Measurements from ENCODE around the gene SZRD1.
A peak's percentile ranks its signal among the peaks of the same experiment; 100 is the strongest.
"Not testable (repeated sequence)": the region's sequence is repeated elsewhere in the genome, so short reads cannot be mapped to it uniquely, and the experiment has no call there.

Gene SZRD1, protein sequence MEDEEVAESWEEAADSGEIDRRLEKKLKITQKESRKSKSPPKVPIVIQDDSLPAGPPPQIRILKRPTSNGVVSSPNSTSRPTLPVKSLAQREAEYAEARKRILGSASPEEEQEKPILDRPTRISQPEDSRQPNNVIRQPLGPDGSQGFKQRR

DNA sequence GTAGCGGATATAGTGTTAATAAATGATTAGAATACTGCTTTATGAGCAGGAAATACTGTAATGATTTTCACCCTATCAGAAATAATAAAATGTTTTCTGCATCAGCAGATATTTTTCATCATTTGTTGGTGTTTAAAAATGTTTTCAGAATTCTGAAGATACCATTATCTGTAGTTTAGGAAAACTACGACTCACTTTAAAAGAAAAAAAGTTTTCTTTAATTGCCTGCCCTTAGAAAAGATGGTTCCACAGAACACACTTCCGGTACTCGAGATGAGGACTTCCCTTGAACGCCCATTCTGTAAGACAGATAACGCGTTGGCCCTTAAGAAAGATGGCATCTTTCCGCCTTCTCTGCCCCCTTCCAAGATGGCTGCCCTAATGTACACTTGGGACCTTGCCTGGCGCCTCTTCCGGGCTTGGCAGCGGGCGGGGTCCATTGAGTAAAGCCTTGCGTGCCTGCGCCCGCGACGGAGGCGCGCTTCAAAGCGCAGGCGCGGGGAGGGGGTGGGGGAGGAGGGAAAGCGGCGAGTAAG, at the start of gene SZRD1:
Gene SZRD1 (plus strand): TSS at position 521 of the 536 bp plus-strand sequence. CDS start 16 bp downstream, outside the sequence.
- peak; percentile 86 to 92 for DNase-seq (ENCODE audit: low read depth in 2 of 2)

DNA sequence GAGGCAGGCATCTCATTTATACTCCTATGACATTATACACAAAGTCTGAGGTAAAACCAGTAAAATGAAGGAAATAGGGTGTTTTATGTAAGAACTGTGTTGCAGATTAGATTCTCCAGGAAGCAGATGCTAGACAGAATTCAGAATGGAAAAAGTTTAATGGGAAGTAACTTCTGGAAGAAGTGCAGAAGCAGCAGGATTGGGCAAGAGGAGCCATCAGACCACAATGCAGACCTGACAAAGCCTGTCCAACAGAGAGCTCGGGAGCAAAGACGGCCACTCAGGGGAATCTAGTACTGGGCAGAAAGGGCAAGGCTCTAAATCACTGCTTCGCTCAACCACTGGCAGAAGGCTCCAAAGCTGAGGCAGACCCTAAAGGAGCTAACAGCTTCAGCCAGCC, 48.5 kb upstream of the SZRD1 start:
- no peak for DNase-seq (ENCODE audit: low read depth in 2 of 2)

DNA sequence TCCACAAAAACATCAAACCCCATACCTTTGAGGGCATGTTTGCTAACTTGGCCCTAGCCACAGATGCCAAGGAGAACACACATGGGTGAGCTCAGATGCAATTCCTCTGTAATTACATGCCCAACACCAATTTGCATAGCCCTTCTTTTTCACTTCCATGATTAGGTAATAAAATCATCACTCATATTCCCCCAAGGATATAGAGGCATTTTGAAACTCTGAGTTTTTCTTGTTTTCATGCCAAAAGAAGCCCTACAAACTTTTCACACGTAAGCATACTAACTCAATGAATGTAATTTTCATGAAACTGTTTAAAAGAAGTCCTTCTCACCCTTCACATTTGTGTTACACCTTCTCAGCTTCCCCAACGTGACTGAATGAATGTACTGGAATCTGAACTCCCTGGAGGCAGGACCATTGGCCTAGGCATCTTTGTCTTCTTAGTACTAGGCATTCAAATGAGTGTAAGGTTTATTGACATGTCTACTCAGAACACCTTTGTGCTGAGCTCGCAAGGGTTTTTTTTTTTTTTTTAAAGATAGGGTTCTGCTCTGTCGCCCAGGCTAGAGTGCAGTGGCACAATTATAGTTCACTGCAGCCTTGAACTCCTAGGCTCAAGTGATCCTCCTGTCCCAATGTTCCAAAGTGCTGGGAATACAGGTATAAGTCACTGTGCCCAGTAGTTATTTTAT, 45.7 kb upstream of the SZRD1 start:
- no peak for DNase-seq (ENCODE audit: low read depth in 2 of 2)

DNA sequence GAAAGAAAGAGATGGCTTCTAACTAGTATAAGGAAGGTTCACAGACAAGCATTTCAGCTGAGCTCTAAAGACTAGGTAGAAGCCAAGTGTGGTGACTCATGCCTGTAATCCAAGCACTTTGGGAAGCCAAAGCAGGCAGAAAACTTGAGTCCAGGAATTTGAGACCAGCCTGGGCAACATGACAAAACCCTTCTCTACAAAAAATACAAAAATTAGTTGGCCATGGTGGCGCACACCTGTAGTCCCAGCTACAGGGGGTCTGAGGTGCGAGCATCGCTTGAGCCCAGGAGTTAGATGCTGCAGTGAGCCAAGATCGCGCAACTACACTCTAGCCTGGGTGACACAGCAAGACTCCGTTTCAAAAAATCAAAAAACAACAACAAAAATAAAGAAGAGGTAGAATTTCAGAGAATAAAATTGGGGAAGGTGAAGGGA, 42.6 kb upstream of the SZRD1 start:
- no peak for DNase-seq (ENCODE audit: low read depth in 2 of 2)

DNA sequence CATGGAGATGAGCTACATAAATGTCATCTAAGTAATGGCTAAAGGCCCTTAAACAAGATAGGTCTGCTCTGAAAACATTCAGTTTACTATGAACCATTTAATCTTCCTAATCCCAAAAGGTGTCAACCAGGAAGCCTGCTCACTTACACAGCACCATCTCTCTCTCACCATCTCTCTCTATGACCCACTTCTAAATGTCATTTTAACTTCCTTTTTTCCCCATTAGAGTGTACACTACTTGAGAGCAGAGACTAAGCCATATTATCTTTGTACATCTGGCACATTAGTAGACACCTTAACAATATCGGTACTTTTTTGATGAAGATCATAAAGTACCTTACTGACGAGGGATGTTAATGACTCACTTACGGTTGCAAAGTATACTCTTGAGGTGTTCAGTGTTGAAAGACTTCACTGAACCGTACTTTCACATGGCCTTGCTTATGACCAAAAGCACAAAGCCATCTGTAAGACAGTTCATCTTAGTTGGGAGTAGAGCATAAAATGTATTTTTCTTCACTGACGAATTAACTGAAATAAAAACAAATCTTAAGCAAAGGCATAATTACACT, 40.1 kb upstream of the SZRD1 start:
- DNase-seq (ENCODE audit: low read depth in 2 of 2): no peak

DNA sequence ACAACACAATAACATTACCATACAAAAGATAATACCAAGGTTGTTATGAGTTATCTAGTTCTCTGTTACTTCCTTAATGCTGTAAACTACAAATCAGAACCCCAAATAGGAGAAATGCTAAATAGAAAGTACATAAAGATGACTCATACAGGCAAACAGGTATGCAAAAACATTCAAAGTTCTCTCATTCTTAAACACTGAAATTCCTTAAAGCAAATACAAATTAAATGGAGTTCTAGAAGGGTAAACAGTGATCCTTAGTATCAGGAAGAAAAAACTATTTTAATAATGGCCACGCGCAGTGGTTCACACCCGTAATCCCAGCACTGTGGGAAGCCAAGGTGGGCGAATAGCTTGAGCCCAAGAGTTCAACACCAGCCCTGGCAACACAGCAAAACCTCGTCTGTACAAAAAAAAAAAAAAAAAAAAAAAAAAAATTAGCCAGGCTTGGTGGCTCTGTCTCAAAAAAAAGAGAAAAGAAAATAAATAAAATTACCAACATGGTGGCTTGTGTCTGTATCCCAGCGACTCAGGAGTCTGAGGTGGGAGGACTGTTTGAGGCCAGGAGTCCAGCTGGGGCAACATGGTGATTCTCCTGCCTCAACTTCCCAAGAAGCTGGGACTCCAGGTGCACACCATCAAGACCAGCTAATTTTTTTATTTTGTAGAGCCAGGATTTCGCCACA, 32.2 kb upstream of the SZRD1 start:
- no peak for DNase-seq (ENCODE audit: low read depth in 2 of 2)

DNA sequence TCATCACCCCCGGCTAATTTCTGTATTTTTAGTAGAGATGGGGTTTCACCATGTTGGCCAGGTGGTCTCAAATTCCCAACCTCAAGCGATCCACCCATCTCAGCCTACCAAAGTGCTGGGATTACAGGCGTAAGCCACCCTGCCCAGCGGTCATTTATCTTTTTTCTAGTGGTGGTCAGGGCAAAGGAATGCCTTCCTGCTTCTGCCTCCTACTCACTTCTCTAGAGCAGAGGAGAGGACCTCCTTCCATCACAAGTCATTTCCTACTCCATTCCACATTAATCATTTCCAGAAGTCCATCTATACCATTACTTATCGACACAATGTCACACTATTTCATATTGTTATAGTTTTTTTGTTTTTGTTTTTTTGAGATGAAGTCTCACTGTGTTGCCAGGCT, 28.1 kb upstream of the SZRD1 start:
- no peak for DNase-seq (ENCODE audit: low read depth in 2 of 2)

DNA sequence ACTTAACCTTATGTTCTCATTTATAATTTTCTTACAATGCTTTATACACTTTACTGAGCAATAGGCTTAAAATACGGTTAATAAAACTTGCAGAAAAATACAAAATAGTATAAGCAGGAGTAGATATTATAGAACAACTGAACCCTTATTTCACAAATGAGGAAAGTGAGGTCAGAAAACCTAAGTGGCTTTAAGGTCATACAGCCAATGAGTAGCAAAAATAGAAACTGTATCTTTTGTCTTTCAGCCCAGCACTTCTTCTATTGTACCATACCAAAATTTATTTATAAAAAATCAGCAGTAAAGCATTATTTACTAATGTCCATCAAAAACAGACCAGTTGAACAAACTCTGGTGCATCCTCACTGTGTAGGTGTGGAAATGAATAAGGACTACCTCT, 26.4 kb upstream of the SZRD1 start:
- no peak for DNase-seq (ENCODE audit: low read depth in 2 of 2)

DNA sequence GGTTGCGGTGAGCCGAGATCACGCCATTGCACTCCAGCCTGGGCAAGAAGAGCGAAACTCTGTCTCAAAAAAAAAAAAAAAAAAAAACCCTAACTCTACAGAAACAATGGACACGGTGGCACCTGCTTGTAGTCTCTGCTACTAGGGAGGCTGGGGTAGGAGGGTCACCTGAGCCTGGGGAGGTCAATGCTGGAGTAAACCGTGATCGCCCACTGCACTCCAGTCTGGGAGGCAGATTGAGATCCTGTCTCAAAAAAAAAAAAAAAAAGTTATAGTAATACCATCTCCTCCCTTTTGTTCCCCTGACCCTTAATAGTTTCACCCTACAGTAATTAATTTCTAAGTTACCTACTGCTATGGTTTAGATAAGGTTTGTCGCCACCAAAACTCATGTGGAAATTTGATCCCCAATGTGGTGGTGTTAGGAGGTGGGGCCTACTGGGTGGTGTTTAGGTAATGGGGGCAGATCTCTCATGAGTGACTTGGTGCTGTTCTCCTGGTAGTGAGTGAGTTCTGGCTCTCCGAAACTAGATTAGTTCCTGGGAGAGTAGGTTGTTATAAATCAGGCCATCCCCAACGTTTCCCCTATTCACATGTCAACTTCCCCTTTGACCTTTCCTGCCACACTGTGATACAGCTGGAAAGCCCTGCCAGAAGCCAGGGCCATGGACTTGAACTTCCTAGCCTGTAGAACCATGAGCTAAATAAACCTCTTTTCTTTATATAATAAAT, 24.5 kb upstream of the SZRD1 start:
- no peak for DNase-seq (ENCODE audit: low read depth in 2 of 2)

DNA sequence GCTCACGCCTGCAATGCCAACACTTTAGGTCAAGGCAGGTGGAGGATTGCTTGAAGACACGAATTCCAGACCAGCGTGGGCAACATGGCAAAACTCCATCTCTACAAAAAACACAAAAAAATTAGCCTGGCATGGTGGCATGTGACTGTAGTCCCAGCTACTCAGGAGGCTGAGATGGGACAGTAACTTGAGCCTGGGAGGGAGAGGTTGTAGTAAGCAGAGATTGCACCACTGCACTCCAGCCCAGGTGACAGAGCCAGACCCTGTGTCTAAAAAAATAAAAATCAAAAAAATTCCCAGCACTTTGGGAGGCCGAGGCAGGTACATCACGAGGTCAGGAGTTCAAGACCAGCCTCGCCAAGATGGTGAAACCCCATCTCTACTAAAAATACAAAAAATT, 23.8 kb upstream of the SZRD1 start:
- DNase-seq (ENCODE audit: low read depth in 2 of 2): not testable (repeated sequence)

DNA sequence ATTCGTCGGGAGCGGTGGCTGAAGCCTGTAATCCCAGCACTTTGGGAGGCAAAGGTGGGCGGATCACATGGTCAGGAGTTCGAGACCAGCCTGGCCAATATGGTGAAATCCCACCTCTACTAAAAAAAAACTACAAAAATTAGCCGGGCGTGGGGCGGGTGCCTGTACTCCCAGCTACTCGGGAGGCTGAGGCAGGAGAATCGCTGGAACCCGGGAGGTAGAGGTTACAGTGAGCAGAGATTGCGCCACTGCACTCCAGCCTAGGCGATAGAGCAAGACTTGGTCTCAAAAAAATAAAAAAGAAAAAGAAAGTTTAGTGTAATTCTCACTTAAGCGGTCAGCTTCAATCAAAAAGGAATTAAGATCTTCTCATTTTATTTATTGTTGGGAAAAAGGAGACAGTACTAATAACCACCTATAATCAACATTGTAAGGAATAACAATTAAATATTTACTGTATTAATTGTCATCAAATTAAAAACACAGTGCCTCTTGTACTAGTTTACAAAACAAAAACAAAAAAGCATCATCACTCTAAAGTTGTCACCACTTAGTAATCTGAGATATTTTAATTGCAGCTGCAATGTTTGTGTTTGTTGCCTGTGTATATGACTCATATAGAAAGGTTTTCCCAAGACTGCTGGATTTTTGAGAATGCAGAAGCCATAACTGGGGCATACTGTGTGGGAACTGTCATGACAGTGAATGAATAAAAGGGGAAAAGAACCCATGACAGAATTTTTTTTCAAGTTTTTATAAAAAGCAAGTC, 18.4 kb upstream of the SZRD1 start:
- no peak for DNase-seq (ENCODE audit: low read depth in 2 of 2)

DNA sequence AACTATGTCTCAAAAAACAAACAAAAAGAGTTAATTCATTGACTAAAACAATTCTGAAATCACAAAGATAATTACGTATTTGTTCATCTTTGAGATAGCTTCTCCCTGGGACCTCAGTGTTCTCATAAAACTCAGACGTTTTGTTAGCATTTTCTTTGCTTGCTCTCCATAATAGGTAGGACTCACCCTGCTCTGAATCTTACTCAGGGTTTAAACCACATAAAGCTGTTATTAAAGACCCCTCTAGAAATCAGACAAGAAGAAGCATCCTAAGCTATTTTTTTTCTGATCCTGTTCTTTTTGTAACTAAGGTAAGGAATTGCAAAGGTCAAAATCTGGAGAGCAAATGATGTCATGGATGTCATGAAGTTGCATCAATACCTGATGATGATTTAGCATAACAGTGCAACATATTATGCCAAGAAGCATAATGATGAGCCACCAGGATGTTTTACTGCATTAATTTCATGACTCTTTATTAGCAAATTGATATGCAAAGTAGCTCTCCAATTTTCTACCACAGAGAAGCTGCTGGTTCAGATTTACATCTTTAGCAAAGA, 17.1 kb upstream of the SZRD1 start:
- DNase-seq (ENCODE audit: low read depth in 2 of 2): no peak

DNA sequence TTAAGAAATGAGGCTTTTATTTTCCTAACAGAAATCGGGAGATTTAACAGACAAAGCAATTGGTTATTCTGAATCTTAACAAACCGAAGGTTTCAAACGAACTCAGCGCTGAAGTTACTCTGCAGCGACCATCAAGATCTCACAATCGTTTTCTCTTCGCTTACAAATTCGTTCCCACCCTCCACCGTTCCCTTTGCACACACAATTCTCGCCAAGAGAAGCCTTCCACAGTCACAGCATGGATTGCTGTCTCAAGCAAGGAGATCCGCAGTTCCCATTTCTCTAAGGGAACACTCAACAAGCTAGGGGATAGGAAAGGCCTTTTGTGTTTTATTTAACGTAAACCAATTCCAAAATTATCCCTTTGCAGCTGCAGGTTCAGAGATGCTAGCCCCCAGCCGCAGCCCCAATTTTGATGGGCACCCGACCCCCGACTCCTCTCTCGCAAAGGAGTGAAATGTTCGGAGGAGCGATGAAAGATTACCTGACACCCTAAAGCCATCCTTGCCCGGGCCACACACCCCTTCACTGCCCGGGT, 15.5 kb upstream of the SZRD1 start:
- DNase-seq (ENCODE audit: low read depth in 2 of 2): no peak

DNA sequence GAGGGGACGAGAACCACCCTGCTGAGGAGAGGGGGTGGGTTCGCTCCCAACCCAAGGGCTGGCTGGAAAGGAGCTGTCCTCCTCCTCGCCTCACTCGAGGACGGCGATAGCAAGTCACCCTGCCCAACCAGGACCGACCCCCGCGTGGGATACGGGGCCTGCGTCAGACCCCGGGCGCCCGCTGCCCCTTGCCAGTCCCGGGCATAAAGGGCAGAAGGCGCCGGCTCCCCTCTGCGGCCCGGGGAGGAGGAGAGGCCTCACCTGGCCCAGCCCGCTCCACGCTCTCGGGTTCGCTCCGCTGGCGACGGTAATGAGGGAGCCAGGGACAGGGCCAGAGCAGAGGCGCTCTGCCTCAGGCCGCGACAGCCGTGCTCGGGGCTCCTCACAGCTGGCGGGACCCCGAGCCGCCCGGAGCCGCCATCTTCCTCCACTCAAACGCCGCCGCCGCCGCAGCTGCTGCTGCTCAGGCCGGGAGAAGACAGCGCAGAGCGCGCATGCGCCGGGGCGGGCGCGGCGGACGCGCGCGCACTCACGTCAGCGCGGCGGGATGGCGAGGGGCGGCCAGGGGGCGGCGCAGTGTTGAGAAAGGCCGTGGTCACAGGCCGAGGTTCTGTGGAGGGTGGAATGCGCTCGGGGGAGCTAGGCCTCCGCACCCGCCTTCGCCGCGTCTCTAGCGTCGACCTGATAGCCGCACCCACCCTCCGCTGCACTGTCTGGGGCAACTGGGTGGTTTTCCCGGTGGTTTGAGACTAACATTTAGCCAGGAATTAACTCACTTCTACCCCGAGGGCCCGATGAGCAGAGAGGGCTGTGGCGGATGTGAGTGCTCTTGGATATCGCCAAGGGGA, 14.8 kb upstream of the SZRD1 start, which contains the start of gene FBXO42:
Gene FBXO42 (minus strand): TSS at position 487 of the 848 bp plus-strand sequence. CDS start 37,062 bp downstream, outside the sequence.
- DNase-seq (ENCODE audit: low read depth in 2 of 2): peak; percentile 81 to 82

DNA sequence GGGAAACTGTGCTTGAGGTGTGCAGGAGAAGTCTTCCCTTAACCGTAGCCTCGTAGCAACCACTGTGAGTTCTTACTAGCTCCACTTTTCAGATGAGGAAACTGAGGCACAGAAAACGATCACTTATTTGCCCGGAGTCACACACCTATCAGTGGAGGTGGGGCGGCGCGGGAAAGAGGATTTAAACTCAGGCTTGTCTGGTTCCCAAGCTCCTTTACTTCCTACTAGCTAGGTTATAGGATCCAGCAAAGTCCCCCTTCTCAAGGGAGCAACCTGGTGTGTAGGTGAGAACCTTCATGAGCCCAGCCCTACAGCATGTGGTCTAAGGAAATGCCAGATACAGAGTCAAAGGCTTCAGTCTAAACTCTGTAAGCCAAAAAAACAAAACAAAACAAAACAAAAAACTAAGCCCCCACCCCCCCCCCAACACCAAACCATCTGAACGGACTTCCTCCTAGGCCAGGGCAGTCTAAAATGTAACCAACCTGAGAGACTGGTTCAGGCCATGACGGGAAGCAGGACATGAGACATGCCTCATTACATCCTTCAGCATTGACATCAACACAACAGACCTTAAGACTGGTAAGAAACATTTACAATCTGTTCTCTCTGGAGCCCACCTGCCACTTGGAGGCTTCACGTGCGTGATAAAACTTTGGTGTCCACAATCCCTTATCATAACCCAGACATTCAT, 14.1 kb upstream of the SZRD1 start:
- DNase-seq (ENCODE audit: low read depth in 2 of 2): no peak

DNA sequence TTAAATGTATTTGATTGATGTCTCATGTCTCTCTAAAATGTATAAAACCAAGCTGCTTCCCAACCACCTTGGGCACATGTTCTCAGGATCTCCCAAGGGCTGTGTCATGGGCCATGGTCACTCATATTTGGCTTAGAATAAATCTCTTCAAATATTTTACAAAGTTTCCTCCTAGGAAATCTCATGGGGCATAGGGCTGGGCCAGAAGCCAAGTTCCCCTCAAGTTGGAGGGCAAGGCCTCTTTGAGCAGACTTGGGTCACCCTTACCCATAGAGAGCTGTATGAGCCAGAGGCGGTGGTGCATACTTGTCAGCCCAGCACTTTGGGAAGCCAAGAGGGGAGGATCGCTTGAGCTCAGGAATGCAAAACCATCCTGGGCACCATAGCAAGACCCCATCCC, 12.4 kb upstream of the SZRD1 start:
- DNase-seq (ENCODE audit: low read depth in 2 of 2): no peak

DNA sequence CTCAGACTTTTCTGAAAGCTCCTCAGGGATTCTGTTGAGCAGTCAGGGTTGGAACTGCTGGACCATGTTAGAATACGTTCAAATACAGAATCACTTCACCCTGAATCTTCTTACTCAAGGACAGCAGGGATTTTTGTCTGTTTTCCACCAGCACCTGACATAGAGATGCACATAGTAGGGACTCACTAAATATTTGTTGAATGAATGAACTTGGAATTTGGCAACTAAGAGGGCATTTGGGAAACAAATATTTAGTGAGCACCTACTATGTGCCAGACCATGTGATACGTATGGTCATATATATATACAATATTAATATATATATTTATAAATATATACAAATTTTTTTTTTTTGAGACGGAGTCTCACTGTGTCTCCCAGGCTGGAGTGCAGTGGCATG, 10.2 kb upstream of the SZRD1 start:
- DNase-seq (ENCODE audit: low read depth in 2 of 2): no peak

DNA sequence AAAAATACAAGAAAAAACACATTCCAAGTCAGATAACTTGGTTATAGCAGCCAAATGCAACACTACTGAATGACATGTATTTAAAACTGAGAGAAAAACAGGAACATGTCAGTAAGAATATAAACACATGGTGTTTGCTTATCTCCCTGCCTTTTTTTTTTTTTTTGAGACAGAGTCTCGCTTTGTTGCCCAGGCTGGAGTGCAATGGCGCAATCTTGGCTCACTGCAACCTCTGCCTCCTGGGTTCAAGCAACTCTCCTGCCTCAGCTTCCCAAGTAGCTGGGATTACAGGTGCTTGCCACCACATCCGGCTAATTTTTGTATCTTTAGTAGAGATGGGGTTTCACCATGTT, 1.9 kb upstream of the SZRD1 start:
- DNase-seq (ENCODE audit: low read depth in 2 of 2): not testable (repeated sequence)

Data from stimulated activated CD8-positive, alpha-beta memory T cell treated with anti-CD3 and anti-CD28 coated beads, Interleukin-2, amount 100 ng/mL, for 1 hour (primary cell).